NCI-H2029 treated with DMSO at 0.1 percent for 48 hours (cell line): ENCODE results near the gene EBLN1.
A peak's percentile ranks its signal among the peaks of the same experiment; 100 is the strongest.

Experiments
- DNase-seq: peaks from one replicate; lab custom pipeline; 2025; lab: John Stamatoyannopoulos, UW

Gene EBLN1

GRCh38 chr10:22217842-22218241, at the start of gene EBLN1:
Gene EBLN1, minus strand, starts transcription at chr10:22218015. Its CDS starts 8,032 bp downstream, at chr10:22209983.
- DNase-seq, result no peak

GRCh38 chr10:22265839-22266537, 48.2 kb upstream of the EBLN1 start:
- DNase-seq, result no peak

DNA sequence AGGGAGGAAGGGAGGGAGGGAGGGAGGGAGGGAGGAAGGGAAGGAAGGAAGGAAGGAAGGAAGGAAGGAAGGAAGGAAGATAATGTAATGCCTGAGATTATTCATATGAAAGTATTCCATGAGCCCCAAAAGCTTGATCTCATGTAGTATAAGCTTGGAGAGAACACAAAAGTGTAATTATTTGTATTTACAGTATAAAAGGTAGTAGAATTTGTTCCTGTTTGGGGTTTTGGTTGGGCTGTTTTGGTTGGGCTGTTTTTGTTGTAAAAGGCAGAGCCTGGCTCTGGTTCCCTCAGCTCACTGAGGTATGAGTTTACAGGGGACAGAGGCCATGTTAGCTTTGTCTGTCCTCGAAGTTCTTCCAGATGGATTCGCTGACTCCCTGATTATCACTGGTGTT, 45.3 kb upstream of the EBLN1 start:
- no peak for DNase-seq

DNA sequence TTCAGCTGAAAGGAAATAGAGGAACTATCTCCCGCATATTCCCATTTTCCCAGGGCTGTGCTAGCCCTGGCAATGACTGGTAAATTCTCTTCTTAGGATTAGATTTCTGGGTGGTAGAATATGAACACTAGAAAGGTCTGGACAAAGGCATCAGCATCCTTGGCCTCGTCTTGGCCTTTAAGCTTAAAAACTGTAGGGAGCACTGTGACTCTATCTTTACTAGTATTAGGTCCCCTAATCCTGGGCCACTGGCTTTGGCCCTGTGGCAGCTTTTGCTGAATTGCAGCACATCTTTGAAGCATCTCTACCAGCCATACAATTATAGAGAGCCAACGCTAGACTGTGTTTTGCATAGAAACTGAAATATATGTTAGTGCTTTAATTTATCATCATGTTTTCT, 41.5 kb upstream of the EBLN1 start:
- no peak for DNase-seq

GRCh38 chr10:22258471-22258870, 40.7 kb upstream of the EBLN1 start:
- no peak for DNase-seq

- no peak for DNase-seq
These were observed 35.7 kb upstream of the EBLN1 start for GRCh38 chr10:22253580-22253882.

DNA sequence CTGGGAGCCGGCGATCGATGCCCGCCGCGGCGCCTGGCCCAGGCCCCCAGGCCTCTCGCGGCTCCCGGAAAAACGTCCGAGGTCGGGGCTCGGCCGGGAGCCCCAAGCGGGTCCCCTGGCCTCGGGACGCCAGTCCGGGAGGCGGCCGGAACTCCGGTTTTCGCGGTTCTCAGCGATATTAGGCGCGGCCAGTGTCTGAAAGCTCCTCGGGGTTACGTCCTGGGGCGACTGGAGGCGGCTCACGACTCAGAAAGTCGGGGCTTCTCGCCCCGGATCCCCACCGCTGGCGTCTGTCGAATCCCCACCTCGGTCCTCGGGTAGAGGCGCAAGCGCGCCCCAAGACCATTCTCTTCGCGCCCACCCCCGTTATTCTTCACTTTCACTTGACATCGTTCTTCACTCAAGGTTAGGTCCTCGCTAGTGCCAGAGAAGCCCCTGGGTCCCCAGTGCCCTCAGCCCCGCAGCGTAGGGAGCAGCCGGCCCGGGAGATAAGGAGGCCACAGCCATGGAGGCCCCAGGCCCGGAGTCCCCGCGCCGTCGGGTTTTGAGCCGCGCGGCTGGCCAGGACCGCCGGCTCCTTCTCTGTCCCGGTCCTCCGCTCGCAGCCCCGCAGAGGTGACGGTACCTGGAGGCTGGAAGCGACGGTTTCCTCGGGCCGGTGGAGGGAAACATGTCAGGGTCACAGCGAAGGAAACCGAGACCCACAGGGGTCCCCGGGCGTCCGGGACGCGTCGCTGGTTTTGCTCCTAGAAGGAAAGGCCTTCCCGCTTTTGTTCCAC, 35.2 kb upstream of the EBLN1 start:
- no peak for DNase-seq

GRCh38 chr10:22252224-22252800, 34.5 kb upstream of the EBLN1 start:
- no peak for DNase-seq

- no peak for DNase-seq
These were observed 34.0 kb upstream of the EBLN1 start for GRCh38 chr10:22251751-22252223.

GRCh38 chr10:22250897-22251660, 33.3 kb upstream of the EBLN1 start:
- no peak for DNase-seq

DNA sequence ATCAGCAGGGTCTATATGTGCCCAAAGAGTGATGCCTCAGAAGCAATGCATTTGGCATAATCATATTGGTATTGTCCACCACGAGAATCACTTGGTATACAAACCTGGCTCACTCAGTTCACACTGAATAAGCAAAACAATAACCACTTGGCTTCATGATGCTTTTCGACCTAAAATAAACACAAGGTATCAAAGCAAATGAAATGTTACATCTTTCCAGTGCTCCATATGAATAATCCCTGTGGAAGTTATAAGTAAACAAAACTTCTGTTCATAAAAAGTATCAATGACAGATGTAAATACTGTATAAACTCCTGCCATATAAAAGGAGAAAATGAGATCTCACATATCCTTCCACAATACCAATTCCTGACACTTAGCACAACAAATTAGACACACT, 29.8 kb upstream of the EBLN1 start:
- no peak for DNase-seq

GRCh38 chr10:22246680-22247391, 29.0 kb upstream of the EBLN1 start:
- no peak for DNase-seq

DNA sequence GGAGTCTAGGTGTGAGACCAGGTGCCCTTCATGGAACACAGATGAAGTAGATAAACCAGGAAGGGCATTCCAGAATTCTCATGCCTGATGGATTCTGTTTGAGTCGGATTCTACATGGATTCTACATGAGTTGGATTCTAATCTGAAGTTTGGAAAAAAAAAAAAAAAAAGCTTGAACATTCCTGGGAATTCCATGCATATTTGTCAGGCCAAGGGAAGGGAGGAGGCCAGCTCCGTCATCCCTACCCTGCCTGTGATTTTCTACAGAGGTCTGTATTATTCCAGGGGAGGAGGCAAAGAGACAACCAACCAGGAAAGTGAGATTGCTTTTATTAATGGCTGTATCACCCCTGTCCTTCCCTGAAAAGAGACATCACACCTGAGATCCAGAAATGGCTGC, 27.8 kb upstream of the EBLN1 start:
- DNase-seq, result no peak

- DNase-seq, result no peak
These were observed 27.0 kb upstream of the EBLN1 start for GRCh38 chr10:22244855-22245254.

GRCh38 chr10:22244001-22244400, 26.2 kb upstream of the EBLN1 start:
- no peak for DNase-seq

- no peak for DNase-seq
These were observed 25.5 kb upstream of the EBLN1 start for GRCh38 chr10:22243321-22243720.

GRCh38 chr10:22231260-22231659, 13.4 kb upstream of the EBLN1 start:
- DNase-seq, result no peak

GRCh38 chr10:22230158-22230833, 12.5 kb upstream of the EBLN1 start:
- DNase-seq, result peak; percentile 2

GRCh38 chr10:22229802-22230157, 12.0 kb upstream of the EBLN1 start:
- no peak for DNase-seq

DNA sequence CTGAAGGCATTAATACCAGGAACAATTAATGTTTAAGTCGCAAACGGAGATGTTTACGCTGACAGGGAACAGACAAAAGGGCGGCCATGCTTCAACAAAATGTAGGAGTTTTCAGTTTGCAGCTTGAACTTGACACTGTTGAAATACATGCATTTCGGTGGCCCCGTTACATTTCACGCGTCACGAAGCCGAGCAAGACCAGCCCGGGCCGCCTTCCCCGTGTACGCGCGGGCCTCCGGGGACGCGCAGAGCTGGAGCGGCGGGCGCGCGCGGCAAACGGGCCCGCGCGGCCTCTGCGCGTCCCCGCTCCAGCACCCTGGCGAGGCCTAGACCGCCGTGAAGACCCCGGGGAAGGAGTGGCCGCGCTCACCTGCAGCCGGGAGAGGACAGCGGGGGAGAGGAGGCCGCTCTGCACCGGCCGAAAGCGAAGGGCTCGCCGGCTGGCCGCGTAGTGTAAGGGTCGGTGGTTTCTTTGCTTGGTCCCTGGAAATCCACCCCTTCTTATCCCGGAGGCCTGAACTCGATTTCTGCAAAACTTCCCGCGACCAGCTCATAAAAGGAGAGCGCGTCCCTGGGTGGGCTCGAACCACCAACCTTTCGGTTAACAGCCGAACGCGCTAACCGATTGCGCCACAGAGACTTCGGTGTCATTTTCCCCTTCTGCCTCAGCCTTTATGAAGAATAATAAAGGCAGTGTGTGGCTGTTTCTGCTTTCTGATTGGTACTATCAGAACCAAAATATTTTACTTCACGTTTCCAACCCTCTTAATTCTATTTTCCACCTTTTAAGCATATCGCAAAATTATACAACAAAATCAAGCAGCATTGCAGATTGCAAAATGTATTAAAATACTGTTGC, 11.4 kb upstream of the EBLN1 start:
- peak; percentile 23 for DNase-seq
